HG03575 (cell line): Measurements from ENCODE around the gene DPYSL5.

Experiments
- ATAC-seq: cut with Tn5 transposase; IDR thresholded peaks from one replicate; pipeline ENCODE4 v1.9.1; 2021; ENCODE audit not compliant: unreplicated experiment, insufficient number of reproducible peaks, low FRiP score; ENCODE audit errors: extremely low read depth

The DPYSL5 gene

DNA sequence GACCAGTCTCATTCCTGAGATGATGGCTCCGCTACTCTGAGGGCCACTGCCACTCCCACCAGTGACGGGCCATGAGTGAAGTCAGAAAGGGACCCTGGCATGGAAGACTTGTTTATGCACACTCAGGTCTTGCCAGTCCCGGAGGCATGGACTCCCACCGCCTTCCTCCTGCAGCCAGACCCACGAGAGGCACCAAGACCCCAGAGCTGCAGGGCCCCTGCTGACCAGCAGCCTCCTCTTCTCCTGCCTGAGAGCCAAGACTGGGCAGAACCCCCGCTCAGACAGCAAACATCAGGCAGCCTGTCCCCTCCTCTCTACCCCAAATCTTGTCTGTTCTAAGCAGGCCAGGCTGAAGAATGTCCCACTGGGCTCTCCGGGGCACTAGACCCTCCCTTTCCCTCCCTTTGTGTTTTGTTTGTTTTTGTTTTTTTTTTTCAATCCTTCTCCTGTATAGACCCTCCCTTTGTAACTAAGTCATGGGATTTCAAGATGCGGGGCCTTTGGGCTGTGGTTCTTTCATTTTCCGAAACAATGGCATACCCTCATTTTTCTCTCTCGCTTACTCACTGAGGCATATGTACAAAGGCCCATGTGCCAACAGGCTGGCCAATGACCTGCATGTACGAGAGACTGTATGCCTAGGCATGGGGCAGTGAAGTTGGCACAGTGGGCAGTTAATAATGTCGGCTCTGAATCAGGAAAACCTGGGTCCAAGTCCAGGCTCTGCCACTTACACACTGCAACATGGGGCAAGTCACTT, 98.2 kb downstream of the DPYSL5 start:
- no peak for ATAC-seq

DNA sequence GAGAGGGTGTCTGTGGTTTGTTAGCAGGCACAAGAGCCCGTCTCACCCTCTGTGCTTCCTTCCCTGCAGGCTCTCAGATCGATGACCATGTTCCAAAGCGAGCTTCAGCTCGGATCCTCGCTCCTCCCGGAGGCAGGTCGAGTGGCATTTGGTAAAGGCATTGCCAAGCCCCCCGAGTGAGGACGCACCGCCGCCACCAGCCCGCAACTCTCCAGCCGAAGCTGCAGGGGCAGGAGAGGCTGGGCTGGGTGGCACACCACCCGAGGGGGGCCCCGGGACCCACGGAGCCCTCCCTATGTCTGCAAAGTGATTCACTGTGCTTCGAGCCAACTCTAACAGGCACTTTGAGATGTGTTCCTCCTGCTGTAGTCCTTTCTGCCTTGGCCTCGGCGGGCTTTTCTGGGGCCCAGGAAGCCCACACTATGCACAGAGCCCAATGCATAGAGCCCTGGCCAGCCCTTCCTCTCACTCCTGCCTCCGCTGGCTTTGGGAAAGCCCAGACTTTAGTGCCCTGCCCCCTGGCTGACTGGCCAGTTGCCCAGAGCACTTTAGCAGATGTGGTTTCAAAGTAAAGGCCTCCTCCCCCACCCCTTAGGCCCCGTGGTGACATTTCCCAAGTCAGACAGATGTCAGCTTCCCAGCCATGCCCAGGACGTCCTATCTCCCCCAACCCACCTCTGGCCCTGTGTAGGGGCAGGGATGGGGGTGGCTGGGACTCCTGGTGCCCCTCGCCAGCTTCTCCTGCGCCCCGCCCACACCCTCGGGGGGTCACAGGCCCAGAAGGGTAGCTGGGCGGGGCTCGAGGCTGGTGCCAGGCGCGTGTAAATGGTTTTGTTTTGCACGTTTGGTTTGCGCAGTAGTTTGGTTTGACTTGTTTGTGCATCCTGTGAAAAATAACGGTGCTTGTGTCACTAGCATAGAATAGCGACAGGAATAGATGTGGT, 99.2 kb downstream of the DPYSL5 start:
- ATAC-seq, result no peak

DNA sequence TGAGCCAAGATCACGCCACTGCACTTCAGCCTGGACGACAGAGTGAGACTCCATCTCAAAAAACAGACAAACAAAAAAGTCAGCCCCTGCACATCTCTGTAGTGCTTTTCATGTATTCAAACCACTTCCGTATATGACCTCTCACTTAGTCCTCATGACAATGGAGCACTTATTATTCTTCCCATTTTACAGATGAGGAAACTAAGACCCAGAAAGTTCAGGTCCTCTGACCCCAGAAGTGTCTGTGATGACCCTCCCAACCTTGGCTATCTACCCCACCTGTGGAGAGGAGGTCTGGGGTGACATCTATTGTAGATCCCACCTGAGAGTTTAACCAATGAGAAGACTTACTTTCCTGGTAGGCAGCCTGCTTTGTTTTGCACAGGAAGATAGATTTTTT, 100.9 kb downstream of the DPYSL5 start:
- no peak for ATAC-seq

DNA sequence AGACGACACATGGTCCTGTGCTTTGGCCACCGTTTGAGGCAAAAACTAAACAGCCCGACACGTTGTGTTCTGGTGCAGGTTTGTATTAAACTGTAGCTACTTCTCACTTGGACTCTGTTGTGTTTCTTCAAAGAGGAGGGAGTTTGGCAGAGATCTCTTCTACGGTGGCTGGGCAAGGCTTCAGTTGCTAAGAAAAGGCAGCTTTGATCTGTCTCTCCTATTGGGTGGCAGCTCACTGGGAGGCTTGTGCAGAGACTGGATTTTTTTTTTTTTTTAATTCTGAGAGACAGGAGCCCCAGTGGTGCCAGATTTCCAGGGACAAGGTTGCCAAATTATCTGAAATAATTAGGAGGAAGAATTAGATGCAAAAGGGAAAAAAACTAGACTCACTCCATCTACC, 102.3 kb downstream of the DPYSL5 start:
- ATAC-seq, result no peak

DNA sequence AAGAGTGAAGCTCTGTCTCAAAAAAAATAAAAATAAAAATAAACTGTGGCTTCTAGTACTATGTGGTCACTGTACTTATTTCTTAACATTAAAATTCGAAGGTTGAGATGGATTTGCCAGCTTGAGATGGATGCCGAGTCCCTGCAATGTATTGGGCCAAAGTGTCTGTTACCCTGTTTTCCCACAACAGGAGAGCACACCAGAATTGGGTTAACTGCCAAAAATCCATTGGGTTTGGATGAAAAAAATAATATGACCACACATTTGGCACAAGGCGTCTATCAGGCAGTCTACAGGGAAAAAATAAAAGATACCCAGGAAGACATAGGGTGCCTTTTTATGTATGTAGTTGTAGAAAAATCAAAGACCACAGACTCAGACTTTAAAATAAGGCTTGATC, 103.3 kb downstream of the DPYSL5 start:
- no peak for ATAC-seq

DNA sequence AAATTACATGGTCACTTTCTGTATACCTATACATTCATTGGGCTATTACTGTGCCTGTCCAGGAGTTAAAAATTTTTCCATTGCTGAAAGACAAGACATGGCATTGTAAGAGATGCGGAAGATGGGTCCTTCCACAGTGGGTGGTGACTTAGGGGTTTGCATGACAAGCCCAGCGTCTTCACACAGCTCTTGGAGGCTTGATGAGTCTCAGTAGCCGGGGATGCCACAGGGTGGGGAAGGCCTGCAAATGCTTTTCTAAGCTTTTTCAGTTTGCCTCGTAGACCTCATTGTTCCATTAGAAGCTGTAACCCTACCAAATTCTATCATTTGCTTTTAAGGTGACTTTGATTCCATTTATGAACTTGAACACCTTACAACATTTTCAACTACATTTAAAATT, 104.4 kb downstream of the DPYSL5 start:
- no peak for ATAC-seq

DNA sequence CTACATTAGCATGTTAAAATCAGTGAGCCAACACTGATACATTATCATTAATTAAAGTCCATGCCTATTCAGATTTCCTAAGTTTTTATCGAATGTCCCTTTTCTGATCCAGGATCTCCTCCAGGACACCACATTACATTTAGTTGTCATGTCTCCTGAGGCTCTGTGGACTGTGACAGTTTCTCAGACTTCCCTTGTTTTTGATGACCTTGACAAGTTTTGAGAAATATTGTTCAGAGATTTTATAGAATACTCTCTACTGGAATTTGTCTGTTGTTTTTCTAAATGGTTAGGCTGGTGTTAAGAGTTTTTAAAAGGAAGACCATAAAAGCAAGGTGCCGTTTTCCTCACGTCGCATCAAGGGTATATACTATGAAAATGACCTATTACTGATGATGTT, 106.2 kb downstream of the DPYSL5 start:
- ATAC-seq, result no peak

DNA sequence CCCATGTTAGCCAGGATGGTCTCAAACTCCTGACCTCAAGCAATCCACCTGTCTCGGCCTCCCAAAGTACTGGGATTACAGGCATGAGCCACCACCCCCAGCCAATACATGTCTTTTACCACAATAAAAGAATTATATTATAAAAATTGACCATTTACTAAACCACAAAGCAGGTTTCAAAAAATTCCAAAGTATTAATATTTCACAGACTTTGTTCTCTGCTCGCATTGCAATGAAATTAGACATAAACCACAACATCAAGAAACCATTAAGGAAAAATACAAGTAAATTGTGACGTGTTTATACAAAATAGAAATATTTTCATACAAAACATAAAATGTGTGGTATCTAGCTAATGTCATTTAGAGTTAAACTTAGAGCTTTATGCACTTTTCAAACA, 109.1 kb downstream of the DPYSL5 start:
- no peak for ATAC-seq

DNA sequence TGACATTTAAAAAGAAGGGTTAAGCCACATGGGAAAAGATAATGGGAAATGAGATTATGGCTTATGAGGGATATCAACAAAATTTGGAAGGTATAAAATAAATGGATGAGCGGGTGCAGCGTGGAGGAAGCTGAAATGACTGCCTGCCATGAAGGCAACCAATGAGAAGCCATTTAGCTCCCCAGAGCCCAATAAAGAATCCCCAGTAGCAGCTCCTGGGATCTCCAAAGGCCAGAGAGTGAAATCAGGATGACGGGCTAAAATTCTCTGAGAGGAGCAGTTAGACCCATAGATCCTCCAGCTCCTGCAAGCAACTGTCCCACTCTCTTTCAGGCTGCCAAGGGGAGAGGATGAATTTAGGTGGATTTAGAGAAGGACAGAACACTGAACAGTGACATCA, 109.6 kb downstream of the DPYSL5 start:
- no peak for ATAC-seq

DNA sequence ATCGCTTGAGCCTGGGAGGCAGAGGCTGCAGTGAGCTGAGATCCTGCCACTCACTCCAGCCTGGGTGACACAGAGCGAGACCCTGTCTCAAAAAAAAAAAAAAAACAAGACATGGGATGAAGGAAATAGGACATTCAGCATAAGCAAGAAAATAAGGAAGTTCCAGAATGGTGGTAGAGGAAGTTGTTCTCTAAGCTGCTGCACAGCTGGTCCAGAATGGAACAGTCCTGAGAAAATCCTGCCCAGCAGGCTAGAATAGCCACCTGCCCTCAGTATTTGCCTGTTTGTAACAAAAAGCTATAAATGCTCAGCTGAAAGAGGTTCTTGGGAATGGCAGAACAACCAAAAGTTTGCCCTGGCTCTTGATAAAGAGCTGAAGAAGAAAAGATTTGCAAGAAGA, 111.4 kb downstream of the DPYSL5 start:
- ATAC-seq, result no peak

DNA sequence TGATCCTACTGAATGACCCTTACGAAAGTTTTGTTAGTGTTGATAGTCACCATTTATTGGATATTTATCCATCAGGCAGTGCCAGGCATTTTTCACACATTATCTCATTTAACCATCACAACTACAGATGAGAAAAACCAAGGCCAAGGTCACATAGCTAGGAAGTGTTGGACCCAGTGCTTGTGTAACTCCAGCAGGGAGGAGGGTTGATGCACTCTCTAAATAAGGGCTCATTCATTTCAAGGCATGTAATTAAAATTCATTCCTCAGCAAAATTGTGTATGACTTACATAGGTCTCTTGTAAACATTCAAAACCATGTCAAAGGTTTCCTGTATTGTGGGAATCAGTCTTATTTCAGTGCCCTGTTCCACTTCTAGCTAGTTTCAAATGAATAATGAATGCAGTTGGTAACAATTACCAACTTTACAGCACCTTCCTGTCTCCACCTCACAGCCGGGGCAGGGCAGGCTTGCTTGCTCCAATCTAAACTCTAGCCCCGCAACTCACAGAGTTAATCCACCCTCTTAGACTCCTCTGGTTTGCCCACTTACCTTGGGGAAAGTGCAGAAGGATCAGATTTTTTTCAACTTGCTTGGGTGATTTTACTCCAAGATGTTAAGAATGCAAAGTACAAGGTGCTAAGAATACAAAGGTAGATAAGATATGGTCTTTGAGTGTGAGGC, 116.7 kb downstream of the DPYSL5 start:
- ATAC-seq, result no peak

DNA sequence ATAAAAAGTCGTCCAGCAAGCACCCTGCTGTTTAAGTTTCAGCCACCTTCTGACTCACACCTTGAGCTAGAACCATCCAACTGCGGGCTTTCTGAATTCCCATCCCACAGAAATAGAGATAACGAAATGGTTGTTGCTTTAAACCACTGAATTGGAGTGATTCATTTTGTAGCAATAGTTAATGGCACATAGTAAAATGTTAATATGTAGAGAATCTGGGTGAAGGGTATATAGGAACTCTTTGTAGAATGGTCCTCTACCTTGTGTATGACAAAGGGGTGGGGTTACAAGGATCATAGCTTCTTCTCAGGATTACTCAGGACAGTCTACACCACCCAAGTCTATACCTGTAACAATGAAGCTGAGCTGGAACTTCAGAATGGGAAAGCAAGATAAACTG, 120.1 kb downstream of the DPYSL5 start:
- no peak for ATAC-seq

DNA sequence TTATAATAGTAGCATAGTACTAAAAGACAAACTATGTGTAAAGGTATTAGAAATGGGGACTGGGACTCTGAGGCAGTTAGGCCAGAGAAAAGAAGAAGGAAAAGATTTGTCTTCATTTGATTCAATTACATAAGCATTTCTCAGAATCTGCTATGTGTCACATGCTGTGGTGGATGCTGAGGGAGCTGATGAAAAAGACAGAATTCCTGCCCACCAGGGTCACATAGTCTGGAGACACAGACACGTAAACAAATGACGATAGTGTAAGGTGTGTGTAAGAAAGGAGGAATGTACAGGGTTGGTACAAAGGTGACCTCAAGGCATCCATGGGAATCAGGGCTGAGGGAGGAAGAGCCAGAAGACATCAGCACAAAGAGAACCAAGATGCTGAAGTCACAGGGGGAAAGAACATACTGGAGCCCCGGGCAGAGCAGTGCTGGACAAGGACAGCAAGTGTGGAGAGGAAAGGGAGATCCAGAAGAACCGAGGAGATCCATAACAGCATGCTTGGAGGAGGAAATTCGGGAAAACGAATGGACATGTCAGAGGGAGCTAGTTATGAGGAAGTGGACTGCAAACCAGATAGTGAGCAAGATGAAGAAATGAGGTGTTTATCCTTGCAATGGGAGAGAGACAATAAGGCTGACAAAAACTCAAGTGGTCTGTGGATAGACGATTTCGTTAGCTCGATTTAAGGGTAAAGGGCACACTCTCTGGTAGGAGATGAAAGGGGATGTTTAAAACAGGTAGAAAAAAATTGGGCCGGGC, 121.3 kb downstream of the DPYSL5 start:
- ATAC-seq, result no peak

DNA sequence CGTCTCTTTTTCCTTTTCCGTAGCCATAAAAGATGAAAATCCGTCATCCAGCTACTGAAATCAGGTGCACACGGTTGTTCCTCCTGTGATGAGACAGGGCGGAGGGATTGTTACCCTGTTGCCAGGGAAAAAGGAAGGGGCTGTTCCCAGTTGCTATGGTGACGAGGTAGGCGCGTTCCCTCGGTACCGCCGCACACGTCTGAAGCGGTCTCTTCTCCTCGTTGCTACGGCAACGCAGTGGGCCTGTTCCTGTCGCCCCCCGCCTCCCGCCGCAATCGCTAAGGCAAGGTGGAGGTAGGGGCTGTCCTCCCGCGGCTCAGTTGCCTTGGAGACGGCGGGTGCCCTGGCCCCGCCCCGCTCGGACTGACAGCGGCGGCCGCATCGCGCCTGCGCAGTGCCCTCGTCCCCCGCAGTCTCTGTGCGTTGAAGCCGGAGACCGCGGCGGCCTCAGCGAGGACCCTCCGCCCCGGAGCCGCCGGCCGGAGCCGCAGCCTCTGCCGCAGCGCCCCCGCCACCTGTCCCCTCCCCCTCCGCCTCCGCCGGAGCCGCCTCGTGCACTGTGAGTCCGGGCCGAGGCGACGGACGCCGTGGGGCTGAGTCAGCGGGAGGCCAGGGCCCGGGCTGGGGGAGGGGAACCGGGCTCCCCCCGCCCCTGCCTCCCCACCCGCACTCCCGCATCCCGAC, 122.5 kb downstream of the DPYSL5 start, which contains the start of gene MAPRE3:
MAPRE3 (plus strand) TSS at position 394 of the 684 bp plus-strand sequence. CDS start 51,582 bp downstream, outside the sequence.
- ATAC-seq, result no peak

DNA sequence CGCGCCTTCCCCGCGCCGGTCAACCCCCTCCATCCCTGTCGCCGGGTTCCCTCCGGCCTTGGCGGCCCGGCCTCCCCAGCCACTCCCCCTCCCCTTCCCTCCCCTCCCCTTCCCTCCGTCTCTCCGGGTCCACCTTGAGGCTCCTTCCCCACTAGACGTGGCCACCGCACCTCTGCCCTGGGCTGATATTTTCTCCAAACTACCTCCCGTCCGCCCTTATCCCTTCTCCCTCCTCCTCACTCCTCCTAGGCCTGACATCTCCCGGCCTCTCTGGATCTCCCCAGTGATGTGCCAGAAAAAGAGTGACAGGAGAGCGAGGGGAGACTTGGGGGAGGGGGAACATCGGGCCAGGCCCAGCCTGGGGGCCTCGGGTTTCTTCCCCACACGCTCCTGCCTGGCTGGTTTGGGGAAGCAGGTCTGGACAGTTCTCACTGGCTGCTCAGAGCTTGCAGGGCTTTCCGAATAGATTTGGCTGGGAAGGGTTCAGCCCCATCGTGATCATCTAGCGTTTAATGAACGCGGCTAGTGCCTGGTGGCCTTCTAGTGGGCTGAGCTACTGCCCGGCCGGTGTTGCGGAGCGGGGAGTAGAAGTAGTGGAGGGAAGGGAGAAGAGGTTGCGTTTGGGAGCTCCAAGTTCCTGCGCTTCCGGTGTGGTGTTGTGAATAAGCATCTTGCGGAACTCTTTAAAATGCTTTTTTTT, 123.1 kb downstream of the DPYSL5 start:
- ATAC-seq, result no peak

DNA sequence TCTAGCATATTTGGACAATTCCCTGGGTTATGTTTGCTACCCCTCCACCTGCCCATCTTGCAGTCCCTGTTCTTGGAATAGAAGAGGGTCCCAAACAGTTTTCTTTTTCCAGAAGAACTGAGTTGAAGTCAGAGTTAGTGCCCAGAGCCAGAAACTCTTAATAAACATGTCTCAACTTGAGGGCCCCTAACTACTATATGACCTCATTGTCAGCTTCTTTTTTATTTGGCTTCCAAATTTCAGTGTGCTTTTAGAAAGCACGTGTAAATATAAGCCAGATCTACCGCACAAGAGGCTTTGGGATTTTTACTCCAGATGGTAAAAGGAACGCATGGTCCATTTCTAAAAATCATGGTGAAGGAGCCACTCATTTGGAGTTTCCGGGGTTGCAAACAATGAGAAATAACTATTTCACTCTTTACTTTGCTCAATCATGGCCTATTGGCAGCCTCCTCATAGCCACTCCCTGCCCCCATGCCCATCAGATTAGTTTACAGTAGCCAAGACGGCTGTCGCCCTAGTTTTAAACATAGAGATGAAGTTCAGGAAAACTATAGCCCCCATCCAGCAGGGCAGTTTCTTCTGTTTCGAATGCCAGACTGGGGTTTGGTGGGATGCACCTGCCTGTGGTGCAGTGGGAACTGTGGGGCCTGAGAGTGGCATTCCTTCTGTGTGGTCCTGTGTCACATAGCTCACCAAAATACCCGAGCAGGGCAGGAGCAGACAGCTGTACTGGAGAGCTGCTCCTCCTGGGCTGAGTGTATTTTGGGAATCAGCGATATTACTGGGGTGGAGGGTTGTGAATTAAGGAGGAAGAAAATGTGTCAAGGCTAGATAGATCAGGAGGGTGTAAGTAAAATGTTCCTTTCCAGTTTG, 124.2 kb downstream of the DPYSL5 start:
- ATAC-seq, result no peak

DNA sequence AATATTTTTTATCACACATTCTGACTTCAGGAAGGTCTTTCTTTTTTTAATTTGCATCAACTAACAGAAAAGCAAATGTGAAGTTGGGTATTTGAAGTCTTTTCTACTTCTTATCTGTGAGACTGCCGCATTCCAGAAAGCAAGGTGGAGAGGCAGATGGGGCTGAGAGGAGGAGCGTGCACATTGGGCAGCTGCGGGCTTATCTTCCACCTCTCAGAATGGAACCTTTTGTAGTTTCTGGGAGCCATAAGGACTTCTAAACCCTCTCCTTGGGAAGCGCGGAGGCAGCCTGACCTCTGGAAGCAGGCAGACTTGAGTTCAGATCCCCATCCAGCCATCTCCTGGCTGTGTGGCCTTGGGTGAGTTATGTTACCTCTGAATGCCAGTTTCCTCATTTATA, 126.4 kb downstream of the DPYSL5 start:
- ATAC-seq, result no peak
